ENCODE results near the gene PIGR. TPM values are rescaled to one million over a fixed set of nuclear protein-coding genes. Genes with fewer than 3 reads are reported as not detected.

The PIGR gene
- total and polyA plus RNA-seq, 2 donors (not counting 3 experiments of a cell fraction or from before 2014, with no cell fraction given) = not detected

DNA sequence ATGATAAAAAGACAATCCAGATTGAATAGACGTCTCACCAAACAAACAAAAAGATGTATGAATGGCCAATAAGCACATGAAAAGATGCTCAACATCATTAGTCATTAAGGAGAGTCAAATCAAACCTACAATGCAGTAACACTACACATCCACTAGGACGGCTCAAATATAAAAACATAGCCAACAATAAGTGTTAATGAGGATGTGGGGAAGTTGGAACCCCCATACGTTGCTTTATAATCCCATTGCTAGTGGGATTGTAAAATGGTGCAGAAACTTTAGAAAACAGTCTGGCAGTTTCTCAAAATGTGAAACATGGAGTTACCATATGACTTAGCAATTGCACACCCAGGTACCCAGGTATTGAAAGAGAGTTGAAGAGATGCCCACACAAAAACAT lies 63.7 kb downstream of the PIGR start:
- Histone ChIP-seq H3K27me3 (ENCODE audit: control insufficient read depth in 2 of 2, insufficient read depth in 2 of 2, low read length in 2 of 2) (peaks cover 6 to 8% of the 10 kb centered on the region in 2 experiments), H3K9ac (replicated peaks; ENCODE audit: extremely low read depth, insufficient read depth, low read length) (no peak overlapping the region), H2AFZ (ENCODE audit: low read depth, low read length) (no peak overlapping the region), H4K20me1 (replicated peaks; ENCODE audit: control insufficient read depth, extremely low read depth, insufficient read depth, low read length) (no peaks in the 10 kb centered on the region), H3K4me2 (ENCODE audit: insufficient read depth, low read length) (no peak overlapping the region), H3K4me3 (replicated peaks in 1 of 3; ENCODE audit: insufficient read depth in 1 of 3, low read depth in 1 of 3, low read length in 3 of 3) (no peak overlapping the region), H3K9me1 (replicated peaks; ENCODE audit: control insufficient read depth, extremely low read depth, insufficient read depth, low read length) (no peaks in the 10 kb centered on the region), H3K9me3 (replicated peaks; ENCODE audit: control insufficient read depth, insufficient read depth, low read length) (no peaks in the 10 kb centered on the region), H3K4me1 (ENCODE audit: control insufficient read depth, extremely low read depth, insufficient read depth, low read length) (no peaks in the 10 kb centered on the region), H3K27ac (ENCODE audit: insufficient read depth, low read depth, low read length) (no peak overlapping the region), H3K36me3 (ENCODE audit: control insufficient read depth in 2 of 2, extremely low read depth in 1 of 2, insufficient read depth in 2 of 2, low read length in 2 of 2) (no peaks in the 10 kb centered on the region), H3K79me2 (ENCODE audit: control insufficient read depth, insufficient read depth, low read length) (no peaks in the 10 kb centered on the region)
- ChIA-PET POLR2A (no interaction called here), CTCF (interaction anchor here (2.2 kb wide), 1 partner anchor 30 kb away, joined by 9 read pairs; no protein-coding TSS in a partner anchor)
- FAIRE-seq (no peak), DNase-seq (ENCODE audit: low read depth, low spot score) (no peak)
- intact Hi-C loops (cut with micrococcal nuclease) = no loop called here
- no TSS peak for BruUV-seq (replicated peaks)
- dilution Hi-C loops (cut with MboI; ENCODE audit: extremely low pct_ligation_motif_present, low sequenced_read_pairs) = no loop called here
- TF ChIP-seq POLR2AphosphoS5 (IDR thresholded peaks at IDR 0.05; ENCODE audit: insufficient read depth, low read depth, low read length) = no peak
- TF ChIP-seq MYC (IDR thresholded peaks at IDR 0.05; ENCODE audit: low read depth, low read length) = no peak
- TF ChIP-seq JUN (IDR thresholded peaks at IDR 0.05; ENCODE audit: borderline replicate concordance, insufficient read depth, insufficient read length, low read depth) = no peak
- TF ChIP-seq EZH2 (IDR thresholded peaks at IDR 0.05; ENCODE audit: borderline replicate concordance, low read depth, low read length, severe bottlenecking) = no peak
- no peak for TF ChIP-seq FOS (IDR thresholded peaks at IDR 0.05; ENCODE audit: borderline replicate concordance, insufficient read depth, low read length)
- no peak for TF ChIP-seq GATA2 (IDR thresholded peaks at IDR 0.05; ENCODE audit: insufficient read depth, insufficient read length, low read depth, low read length)
- TF ChIP-seq, protein P1, sequence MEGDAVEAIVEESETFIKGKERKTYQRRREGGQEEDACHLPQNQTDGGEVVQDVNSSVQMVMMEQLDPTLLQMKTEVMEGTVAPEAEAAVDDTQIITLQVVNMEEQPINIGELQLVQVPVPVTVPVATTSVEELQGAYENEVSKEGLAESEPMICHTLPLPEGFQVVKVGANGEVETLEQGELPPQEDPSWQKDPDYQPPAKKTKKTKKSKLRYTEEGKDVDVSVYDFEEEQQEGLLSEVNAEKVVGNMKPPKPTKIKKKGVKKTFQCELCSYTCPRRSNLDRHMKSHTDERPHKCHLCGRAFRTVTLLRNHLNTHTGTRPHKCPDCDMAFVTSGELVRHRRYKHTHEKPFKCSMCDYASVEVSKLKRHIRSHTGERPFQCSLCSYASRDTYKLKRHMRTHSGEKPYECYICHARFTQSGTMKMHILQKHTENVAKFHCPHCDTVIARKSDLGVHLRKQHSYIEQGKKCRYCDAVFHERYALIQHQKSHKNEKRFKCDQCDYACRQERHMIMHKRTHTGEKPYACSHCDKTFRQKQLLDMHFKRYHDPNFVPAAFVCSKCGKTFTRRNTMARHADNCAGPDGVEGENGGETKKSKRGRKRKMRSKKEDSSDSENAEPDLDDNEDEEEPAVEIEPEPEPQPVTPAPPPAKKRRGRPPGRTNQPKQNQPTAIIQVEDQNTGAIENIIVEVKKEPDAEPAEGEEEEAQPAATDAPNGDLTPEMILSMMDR (IDR thresholded peaks at IDR 0.05; ENCODE audit: extremely low read depth in 1 of 2, insufficient read depth in 1 of 2, low read depth in 1 of 2, low read length in 2 of 2) = no peak
- TF ChIP-seq, protein P2, sequence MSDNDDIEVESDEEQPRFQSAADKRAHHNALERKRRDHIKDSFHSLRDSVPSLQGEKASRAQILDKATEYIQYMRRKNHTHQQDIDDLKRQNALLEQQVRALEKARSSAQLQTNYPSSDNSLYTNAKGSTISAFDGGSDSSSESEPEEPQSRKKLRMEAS (IDR thresholded peaks at IDR 0.05; ENCODE audit: insufficient read depth, insufficient read length) = no peak
- no peak for TF ChIP-seq POLR2A (IDR thresholded peaks at IDR 0.05; ENCODE audit: low read depth, low read length)

Data from endothelial cell of umbilical vein (primary cell).